Measurements from ENCODE around the gene IER2. TPM values are rescaled to one million over a fixed set of nuclear protein-coding genes. Genes with fewer than 3 reads are reported as not detected.

IER2 gene
- 54.6 to 90.5 TPM (median 81.4 TPM) in 5 replicates for total RNA-seq (2022; extraction: Qiagen RNA extraction; ENCODE audit: low read depth)

GRCh38 chr19:13150187-13150930 is at the start of gene IER2, which contains the start of gene STX10:
TSS of gene IER2 (plus strand) at chr19:13150411. CDS start at chr19:13153187, 2,776 bp downstream.
TSS of gene STX10 (minus strand) at chr19:13150375. CDS start at chr19:13150173, 202 bp downstream.

GRCh38 chr19:13102666-13103580 is 47.3 kb upstream of the IER2 start, which contains the start of gene LYL1:
TSS of gene LYL1 (minus strand) at chr19:13102858. CDS start at chr19:13101171, 1,687 bp downstream.

GRCh38 chr19:13116282-13117175 is 33.7 kb upstream of the IER2 start, which contains the start of gene TRMT1:
TSS of gene TRMT1 (minus strand) at chr19:13116740. CDS start at chr19:13116399, 341 bp downstream.

GRCh38 chr19:13117772-13118423 is 32.3 kb upstream of the IER2 start, which contains the start of gene NACC1:
TSS of gene NACC1 (plus strand) at chr19:13118264. CDS start at chr19:13135208, 16,944 bp downstream.

Other genes with a start within 250 kb of the IER2 start
- gene SYCE2, start 231.1 kb upstream of the IER2 start, total RNA-seq (2022; extraction: Qiagen RNA extraction; ENCODE audit: low read depth) = 0.33 to 0.79 TPM (median 0.42 TPM) in 5 replicates
- 65.9 to 84.1 TPM (median 74.6 TPM) in 5 replicates for gene FARSA, start 216.7 kb upstream of the IER2 start, total RNA-seq (2022; extraction: Qiagen RNA extraction; ENCODE audit: low read depth)
- 505 to 682 TPM (median 539 TPM) in 5 replicates for gene CALR, start 211.8 kb upstream of the IER2 start, total RNA-seq (2022; extraction: Qiagen RNA extraction; ENCODE audit: low read depth)
- 68.9 to 85.3 TPM (median 84.8 TPM) in 5 replicates for gene RAD23A, start 204.5 kb upstream of the IER2 start, total RNA-seq (2022; extraction: Qiagen RNA extraction; ENCODE audit: low read depth)
- 33.1 to 59.6 TPM (median 54.1 TPM) in 5 replicates for gene GADD45GIP1, start 193.2 kb upstream of the IER2 start, total RNA-seq (2022; extraction: Qiagen RNA extraction; ENCODE audit: low read depth)
- gene DAND5, start 180.8 kb upstream of the IER2 start, total RNA-seq (2022; extraction: Qiagen RNA extraction; ENCODE audit: low read depth) = not detected in 5 replicates
- 3.3 to 5.4 TPM (median 3.8 TPM) in 5 replicates for gene NFIX, start 154.9 kb upstream of the IER2 start, total RNA-seq (2022; extraction: Qiagen RNA extraction; ENCODE audit: low read depth)
- 0.50 to 1.0 TPM (median 0.71 TPM) in 5 replicates for gene LYL1, start 47.6 kb upstream of the IER2 start, total RNA-seq (2022; extraction: Qiagen RNA extraction; ENCODE audit: low read depth)
- gene TRMT1, start 33.7 kb upstream of the IER2 start, total RNA-seq (2022; extraction: Qiagen RNA extraction; ENCODE audit: low read depth) = 34.4 to 39.6 TPM (median 38.0 TPM) in 5 replicates
- 26.1 to 47.1 TPM (median 39.3 TPM) in 5 replicates for gene NACC1, start 32.1 kb upstream of the IER2 start, total RNA-seq (2022; extraction: Qiagen RNA extraction; ENCODE audit: low read depth)
- 40.9 to 63.2 TPM (median 59.4 TPM) in 5 replicates for gene STX10, start within 50 bp of the IER2 start, total RNA-seq (2022; extraction: Qiagen RNA extraction; ENCODE audit: low read depth)

Measured in A549 treated with RU486 at 1 μM for 4 hours (cell line).